Caco-2 (cell line): Measurements from ENCODE around the gene SUN2. TPM values are rescaled to one million over a fixed set of nuclear protein-coding genes. Genes with fewer than 3 reads are reported as not detected.
A peak's percentile ranks its signal among the peaks of the same experiment; 100 is the strongest.

Experiments
- BruUV-seq: library from RNA; stranded (reverse); fragments of 400-500 nt; replicated peaks from 2 replicates; lab custom pipeline; 2021; lab: Mats Ljungman, UMichigan
- CTCF ChIA-PET: fragments of 300-600 bp; sonication (Branson Sonifier 250); formaldehyde crosslinking; loops from one replicate; lab custom pipeline; 2022; ENCODE audit warnings: antibody characterized with exemption; lab: Charles Lee
- POLR2A ChIA-PET: fragments of 300-600 bp; sonication (Branson Sonifier 250); formaldehyde crosslinking; loops from one replicate; lab custom pipeline; 2022; ENCODE audit warnings: antibody characterized with exemption; lab: Charles Lee
- DNase-seq, 2 experiments: peaks; one replicate each; pipeline versions ENCODE4 v3.0.0 to v3.0.0-alpha.2; 2020 to 2022
- H3K27me3 ChIP-seq: replicated peaks from 2 replicates; pipeline ENCODE4 v1.6.0; 2011; ENCODE audit warnings: low read length; ENCODE audit not compliant: control insufficient read depth, insufficient read depth
- H3K36me3 ChIP-seq: 2 replicates; pipeline ENCODE4 v1.5.1; 2011; ENCODE audit warnings: low read length; ENCODE audit not compliant: control insufficient read depth, insufficient read depth
- H3K4me1 ChIP-seq: fragments of 250-450 bp; sonication (Bioruptor Pico); 2 replicates; pipeline ENCODE4 v1.5.1; 2020; ENCODE audit warnings: mild to moderate bottlenecking
- H3K4me3 ChIP-seq: 2 replicates; pipeline ENCODE4 v1.5.1; 2011; ENCODE audit warnings: low read depth, mild to moderate bottlenecking, control low read depth, low read length
- H3K9me3 ChIP-seq: fragments of 250-450 bp; sonication (Bioruptor Pico); 2 replicates; pipeline ENCODE4 v1.5.1; 2020; ENCODE audit warnings: mild to moderate bottlenecking, moderate library complexity
- H3K27ac Mint-ChIP-seq: one replicate; pipeline ENCODE4 v1.8.0; 2022; ENCODE audit warnings: mixed read lengths; ENCODE audit not compliant: unreplicated experiment
- H3K27me3 Mint-ChIP-seq: one replicate; pipeline ENCODE4 v1.8.0; 2022; ENCODE audit warnings: mixed read lengths; ENCODE audit not compliant: insufficient read depth, unreplicated experiment
- H3K36me3 Mint-ChIP-seq: one replicate; pipeline ENCODE4 v1.8.0; 2022; ENCODE audit warnings: mild to moderate bottlenecking, mixed read lengths; ENCODE audit not compliant: insufficient read depth, unreplicated experiment
- H3K4me1 Mint-ChIP-seq: one replicate; pipeline ENCODE4 v1.8.0; 2022; ENCODE audit warnings: low read depth, mixed read lengths; ENCODE audit not compliant: unreplicated experiment
- H3K4me3 Mint-ChIP-seq: one replicate; pipeline ENCODE4 v1.8.0; 2022; ENCODE audit warnings: mild to moderate bottlenecking, moderate library complexity, mixed read lengths; ENCODE audit not compliant: unreplicated experiment
- H3K9me3 Mint-ChIP-seq: one replicate; pipeline ENCODE4 v1.8.0; 2022; ENCODE audit warnings: mixed read lengths; ENCODE audit not compliant: unreplicated experiment
- CTCF ChIP-seq, 2 experiments: fragments of 200-600 bp in 1 of 2; IDR thresholded peaks; 1 replicate in 1 of 2; 2 replicates in 1 of 2; pipeline versions ENCODE4 v1.5.1 to v1.8.0; 2011 to 2022; ENCODE audit warnings: antibody characterized with exemption in 1 of 2, control low read depth in 1 of 2, inconsistent platforms in 1 of 2, low read depth in 1 of 2, low read length in 1 of 2, mild to moderate bottlenecking in 1 of 2, moderate library complexity in 1 of 2; ENCODE audit not compliant: insufficient read depth in 1 of 2, severe bottlenecking in 1 of 2, unreplicated experiment in 1 of 2
- intact Hi-C: fragments of 100-400 bp; cut with micrococcal nuclease; formaldehyde crosslinking; loops from one replicate; pipeline ENCODE4 v1.10.0; 2022; ENCODE audit not compliant: unreplicated experiment
- total RNA-seq: library from RNA; stranded (reverse); gene quantifications from 2 replicates; pipeline ENCODE4 v1.2.3, GENCODE V29; 2022

SUN2 gene
- total RNA-seq, 1 experiment from 2014 or later: 67.8 TPM

GRCh38 chr22:38724926-38725571, 30.7 kb downstream of the SUN2 start:
- ChIA-PET POLR2A (interaction anchor here (1.4 kb wide), 1 partner anchor 44 kb away, joined by 4 read pairs; the partner anchor contains the start of gene TOMM22), CTCF (interaction anchor here (1.0 to 2.0 kb wide), 6 partner anchors 9 to 43 kb away, joined by 4 to 10 read pairs (median 7); partner anchors contain the start of genes GTPBP1 and TOMM22)
- DNase-seq: peak in 1 of 2 experiments; percentile 36
- H3K27me3 Mint-ChIP-seq: no peaks in the 10 kb centered on the region
- Histone ChIP-seq H3K27me3 (no peaks in the 10 kb centered on the region), H3K4me1 (no peaks in the 10 kb centered on the region), H3K4me3 (no peak overlapping the region), H3K36me3 (peaks cover 11% of the 10 kb centered on the region), H3K9me3 (no peaks in the 10 kb centered on the region)
- peak; percentile 44 to 49 for TF ChIP-seq CTCF (IDR thresholded peaks at IDR 0.05; ENCODE audit: insufficient read depth in 1 of 2, low read depth in 1 of 2, low read length in 1 of 2, severe bottlenecking in 1 of 2, unreplicated experiment in 1 of 2)
- no peaks in the 10 kb centered on the region for H3K9me3 Mint-ChIP-seq
- H3K4me1 Mint-ChIP-seq: no peaks in the 10 kb centered on the region
- H3K36me3 Mint-ChIP-seq: peaks cover 38% of the 10 kb centered on the region
- no peak overlapping the region for H3K27ac Mint-ChIP-seq
- intact Hi-C loops: no loop called here
- H3K4me3 Mint-ChIP-seq: no peak overlapping the region
- BruUV-seq: no TSS peak

GRCh38 chr22:38724176-38724575, 31.6 kb downstream of the SUN2 start:
- H3K36me3 Mint-ChIP-seq: peaks cover 33% of the 10 kb centered on the region
- no peak overlapping the region for H3K4me3 Mint-ChIP-seq
- no peak for DNase-seq
- H3K9me3 ChIP-seq: no peaks in the 10 kb centered on the region
- peaks cover 11% of the 10 kb centered on the region for H3K36me3 ChIP-seq
- H3K27ac Mint-ChIP-seq: no peak overlapping the region
- intact Hi-C loops: no loop called here
- no peaks in the 10 kb centered on the region for H3K27me3 Mint-ChIP-seq
- no peaks in the 10 kb centered on the region for H3K4me1 ChIP-seq
- no peaks in the 10 kb centered on the region for H3K4me1 Mint-ChIP-seq
- no peak overlapping the region for H3K4me3 ChIP-seq
- no peak for TF ChIP-seq CTCF (IDR thresholded peaks at IDR 0.05; ENCODE audit: insufficient read depth in 1 of 2, low read depth in 1 of 2, low read length in 1 of 2, severe bottlenecking in 1 of 2, unreplicated experiment in 1 of 2)
- BruUV-seq: no TSS peak
- POLR2A ChIA-PET: interaction anchor here (1.4 kb wide), 1 partner anchor 43 kb away, joined by 4 read pairs; the partner anchor contains the start of gene TOMM22
- no peaks in the 10 kb centered on the region for H3K27me3 ChIP-seq
- no peaks in the 10 kb centered on the region for H3K9me3 Mint-ChIP-seq
- CTCF ChIA-PET: interaction anchor here (1.1 to 2.0 kb wide), 3 partner anchors 9 to 43 kb away, joined by 5 to 10 read pairs (median 7); no protein-coding TSS in a partner anchor

DNA sequence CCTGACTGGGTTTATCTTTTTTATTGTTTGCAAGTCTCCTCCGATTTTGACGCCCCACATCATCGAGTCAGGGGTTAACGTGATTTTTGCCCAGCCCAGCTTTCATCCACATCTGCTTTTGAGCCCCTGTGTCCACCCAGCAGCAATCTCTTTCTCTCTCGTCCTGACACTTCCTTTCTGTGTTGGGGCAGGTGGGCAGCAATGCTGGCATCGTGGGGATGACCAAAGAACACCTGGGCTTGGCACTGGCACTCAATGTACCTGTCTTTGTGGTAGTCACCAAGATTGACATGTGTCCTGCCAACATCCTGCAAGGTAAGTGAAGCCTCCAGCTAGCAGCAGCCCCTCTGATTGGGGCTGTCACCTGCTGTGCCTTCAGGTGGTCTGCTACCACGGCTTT, 34.2 kb downstream of the SUN2 start:
- DNase-seq: no peak
- no peak for TF ChIP-seq CTCF (IDR thresholded peaks at IDR 0.05; ENCODE audit: insufficient read depth in 1 of 2, low read depth in 1 of 2, low read length in 1 of 2, severe bottlenecking in 1 of 2, unreplicated experiment in 1 of 2)
- intact Hi-C loops: no loop called here
- Mint-ChIP-seq H3K4me3 (no peak overlapping the region), H3K27ac (peak overlapping the region; percentile 4), H3K9me3 (no peaks in the 10 kb centered on the region), H3K36me3 (peaks cover 23% of the 10 kb centered on the region), H3K4me1 (no peaks in the 10 kb centered on the region), H3K27me3 (no peaks in the 10 kb centered on the region)
- ChIA-PET CTCF (no interaction called here), POLR2A (no interaction called here)
- peaks cover 8% of the 10 kb centered on the region for H3K36me3 ChIP-seq
- H3K4me3 ChIP-seq: no peak overlapping the region
- BruUV-seq: no TSS peak
- H3K4me1 ChIP-seq: no peaks in the 10 kb centered on the region
- H3K9me3 ChIP-seq: no peaks in the 10 kb centered on the region
- no peaks in the 10 kb centered on the region for H3K27me3 ChIP-seq
